GM12878 (cell line): ENCODE measurements around the gene CLBA1. TPM values are rescaled to one million over a fixed set of nuclear protein-coding genes. Genes with fewer than 3 reads are reported as not detected.

Experiments
- ATAC-seq: fragments of 200-7000 bp; cut with Tn5 transposase; 3 replicates; pipeline ENCODE4 v1.9.1; 2020; ENCODE audit warnings: mild to moderate bottlenecking, moderate library complexity
- BruUV-seq: library from RNA; stranded (reverse); fragments of 400-500 nt; replicated peaks from 2 replicates; lab custom pipeline; 2021; lab: Mats Ljungman, UMichigan
- CTCF ChIA-PET: fragments of 300-600 bp; sonication (Branson Sonifier 250); formaldehyde crosslinking; extraction: SDS; loops from one replicate; lab custom pipeline; 2021; ENCODE audit warnings: inconsistent platforms; lab: Yijun Ruan, JAX
- POLR2A ChIA-PET: fragments of 350-600 bp; formaldehyde crosslinking; extraction: SDS; loops from one replicate; lab custom pipeline; 2021; ENCODE audit warnings: inconsistent platforms; lab: Charles Lee
- RAD21 ChIA-PET: fragments of 300-600 bp; sonication (Branson Sonifier 250); formaldehyde crosslinking; loops from one replicate; lab custom pipeline; 2023; ENCODE audit warnings: antibody characterized with exemption; ENCODE audit not compliant: unreplicated experiment; lab: Charles Lee
- SMC1A ChIA-PET: fragments of 300-600 bp; sonication (Branson Sonifier 250); formaldehyde crosslinking; loops from one replicate; lab custom pipeline; 2023; ENCODE audit not compliant: unreplicated experiment, uncharacterized antibody; lab: Charles Lee
- DNase-seq: peaks from one replicate; pipeline ENCODE4 v3.0.0-alpha.2; 2011; ENCODE audit warnings: low read depth, low spot score
- FAIRE-seq: peaks from 3 replicates; lab custom pipeline; 2011; peaks lifted over from hg19 to GRCh38; lab: Jason Lieb, UNC
- H2AFZ ChIP-seq: 2 replicates; pipeline ENCODE4 v1.6.0; 2011; ENCODE audit warnings: low read depth, low read length, control low read depth; ENCODE audit not compliant: control insufficient read depth
- H3K27ac ChIP-seq: 2 replicates; pipeline ENCODE4 v1.5.1; 2011; ENCODE audit warnings: control low read depth; ENCODE audit not compliant: control insufficient read depth, insufficient read depth
- H3K27me3 ChIP-seq, 2 experiments: replicated peaks in 1 of 2; 2 replicates each; pipeline versions ENCODE4 v1.6.0 to v1.6.1; 2011; ENCODE audit warnings: low read length in 1 of 2; ENCODE audit not compliant: control insufficient read depth in 2 of 2, insufficient read depth in 2 of 2
- H3K36me3 ChIP-seq, 2 experiments: 2 replicates each; pipeline ENCODE4 v1.5.1; 2011; ENCODE audit warnings: low read length in 1 of 2; ENCODE audit not compliant: control insufficient read depth in 2 of 2, insufficient read depth in 2 of 2
- H3K4me1 ChIP-seq: 2 replicates; pipeline ENCODE4 v1.6.1; 2011; ENCODE audit warnings: mild to moderate bottlenecking, low read length, moderate library complexity, mixed read lengths; ENCODE audit not compliant: control insufficient read depth, insufficient read depth
- H3K4me2 ChIP-seq: 2 replicates; pipeline ENCODE4 v1.6.0; 2011; ENCODE audit warnings: control low read depth; ENCODE audit not compliant: control insufficient read depth, insufficient read depth
- H3K4me3 ChIP-seq: fragments of 200-600 bp; sonication (generic); 2 replicates; pipeline ENCODE4 v1.5.1; 2016
- H3K79me2 ChIP-seq: 2 replicates; pipeline ENCODE4 v1.6.0; 2011; ENCODE audit warnings: low read length; ENCODE audit not compliant: control insufficient read depth, insufficient read depth
- H3K9ac ChIP-seq: 2 replicates; pipeline ENCODE4 v1.8.0; 2011; ENCODE audit warnings: low read length, control low read depth, mixed read lengths; ENCODE audit not compliant: control insufficient read depth, insufficient read depth
- H3K9me3 ChIP-seq: replicated peaks from 3 replicates; pipeline ENCODE4 v1.5.1; 2011; ENCODE audit warnings: mild to moderate bottlenecking, low read length; ENCODE audit not compliant: control insufficient read depth, insufficient read depth
- H4K20me1 ChIP-seq: 2 replicates; pipeline ENCODE4 v1.6.0; 2011; ENCODE audit not compliant: control insufficient read depth, insufficient read depth
- BACH1 ChIP-seq: fragments of 450-650 bp; IDR thresholded peaks from 2 replicates; pipeline ENCODE4 v1.6.1; 2017; ENCODE audit warnings: mild to moderate bottlenecking, borderline replicate concordance
- HDGF ChIP-seq: fragments of 450-650 bp; IDR thresholded peaks from 2 replicates; pipeline ENCODE4 v1.6.1; 2016; ENCODE audit warnings: antibody characterized with exemption
- KAT2A ChIP-seq: conservative IDR thresholded peaks from 2 replicates; pipeline ENCODE4 v1.6.1; 2011; ENCODE audit warnings: low read depth, low read length; ENCODE audit not compliant: control insufficient read depth
- MYB ChIP-seq: fragments of 150-350 bp; IDR thresholded peaks from 2 replicates; pipeline ENCODE4 v1.6.1; 2014; ENCODE audit warnings: mild to moderate bottlenecking, low read depth, low read length, borderline replicate concordance
- NFYA ChIP-seq: IDR thresholded peaks from 2 replicates; pipeline ENCODE4 v1.6.1; 2011; ENCODE audit warnings: low read depth, mild to moderate bottlenecking, low read length, improper control_type of control experiment, borderline replicate concordance
- PAX8 ChIP-seq: fragments of 450-650 bp; IDR thresholded peaks from 2 replicates; pipeline ENCODE4 v1.6.1; 2017; ENCODE audit warnings: mild to moderate bottlenecking, moderate library complexity
- SMARCA5 ChIP-seq: fragments of 450-650 bp; IDR thresholded peaks from 2 replicates; pipeline ENCODE4 v1.6.1; 2017; ENCODE audit warnings: mild to moderate bottlenecking
- SRF ChIP-seq, 2 experiments: IDR thresholded peaks; 2 replicates each; pipeline ENCODE4 v1.6.1; 2011; ENCODE audit warnings: low read depth in 2 of 2, low read length in 2 of 2, mild to moderate bottlenecking in 1 of 2, moderate library complexity in 1 of 2
- STAT3 ChIP-seq: IDR thresholded peaks from 2 replicates; pipeline ENCODE4 v1.6.1; 2011; ENCODE audit warnings: low read depth, low read length, improper control_type of control experiment
- TAF1 ChIP-seq: IDR thresholded peaks from 2 replicates; pipeline ENCODE4 v1.6.1; 2011; ENCODE audit warnings: mild to moderate bottlenecking, low read depth, low read length, borderline replicate concordance
- TCF7 ChIP-seq: IDR thresholded peaks from 2 replicates; pipeline ENCODE4 v1.6.1; 2014; ENCODE audit warnings: antibody characterized with exemption, borderline replicate concordance
- WGBS: methylation state at CpG from one replicate; pipeline ENCODE4 v1.1.6; 2016; ENCODE audit warnings: low lambda C conversion rate; ENCODE audit not compliant: insufficient replicate concordance, insufficient coverage; ENCODE audit errors: missing lambda C conversion rate; 5-methylcytosine and 5-hydroxymethylcytosine counted together
- in situ Hi-C: fragments of 300-500 bp; cut with MboI; formaldehyde crosslinking; loops from 9 replicates; pipeline ENCODE4 v1.14.3; 2018; ENCODE audit warnings: mixed read lengths
- intact Hi-C: fragments of 100-400 bp; cut with micrococcal nuclease; formaldehyde crosslinking; loops from one replicate; pipeline ENCODE4 v1.14.2; 2022; ENCODE audit not compliant: unreplicated experiment
- polyA plus RNA-seq, 11 experiments: library from polyadenylated mRNA; depleted of rRNA in 4 of 11; unstranded in 6 of 11; stranded (reverse) in 5 of 11; fragments of >200 nt; fragmentation: Nextera tagmentation in 4 of 11; fragmentation: Illumina TruSeq in 1 of 11; extraction: Ambion mirVana in 4 of 11; extraction: Trizol in 1 of 11; gene quantifications; 1 replicate in 1 of 11; 2 replicates in 10 of 11; pipeline versions ENCODE4 v1.2.1 to v1.2.3, GENCODE V29; 2011 to 2016; ENCODE audit warnings: inconsistent platforms in 2 of 11, missing spikeins in 2 of 11, low read depth in 1 of 11
- total RNA-seq, 4 experiments: library from RNA; depleted of rRNA in 3 of 4; stranded (reverse); fragments of >200 nt in 3 of 4; fragmentation: Illumina TruSeq in 1 of 4; extraction: Trizol in 1 of 4; gene quantifications; 2 replicates each; pipeline versions ENCODE4 v1.2.1 to v1.2.3, GENCODE V29; 2013 to 2021
- TF ChIP-seq, protein P1 (sequence below): fragments of 450-650 bp; formaldehyde crosslinking; IDR thresholded peaks from 2 replicates; pipeline ENCODE4 v1.5.0; 2022; ENCODE audit warnings: mild to moderate bottlenecking, missing genetic modification characterization
- TF ChIP-seq, protein P2 (sequence below): fragments of 450-650 bp; IDR thresholded peaks from 2 replicates; pipeline ENCODE4 v1.6.1; 2018; ENCODE audit warnings: borderline replicate concordance, mild to moderate bottlenecking; ENCODE audit not compliant: partially characterized antibody
- TF ChIP-seq, protein P3 (sequence below): IDR thresholded peaks from 2 replicates; pipeline ENCODE4 v1.6.1; 2012; ENCODE audit warnings: low read depth, low read length, improper control_type of control experiment

The CLBA1 gene
- total and polyA plus RNA-seq, 10 of the 15 experiments (the other 5 are each of a cell fraction or from before 2014, with no cell fraction given): 0.07 to 1.1 (median 0.62) TPM; not detected in 1

GRCh38 chr14:104966981-104967385 is 18.6 kb upstream of the CLBA1 start:
- H3K9me3 ChIP-seq: no peaks in the 10 kb centered on the region
- no TSS peak for BruUV-seq
- no peak overlapping the region for H3K27ac ChIP-seq
- in situ Hi-C loops: no loop called here
- ChIA-PET RAD21 (no interaction called here), POLR2A (interaction anchor here (0.6 kb wide), 2 partner anchors 34 to 46 kb away, joined by 3 read pairs; no protein-coding TSS in a partner anchor), CTCF (interaction anchor here (0.6 kb wide), 1 partner anchor 115 kb away, joined by 3 read pairs; no protein-coding TSS in a partner anchor), SMC1A (no interaction called here)
- 22% methylated on average over 8 of the region's 8 CpGs for WGBS
- no peaks in the 10 kb centered on the region for H4K20me1 ChIP-seq
- no peak overlapping the region for H3K4me2 ChIP-seq
- H3K9ac ChIP-seq: no peak overlapping the region
- TF ChIP-seq TCF7: no peak
- TF ChIP-seq KAT2A: no peak
- no peak for TF ChIP-seq TAF1
- TF ChIP-seq SMARCA5: no peak
- no peak for TF ChIP-seq STAT3
- TF ChIP-seq, protein P1, sequence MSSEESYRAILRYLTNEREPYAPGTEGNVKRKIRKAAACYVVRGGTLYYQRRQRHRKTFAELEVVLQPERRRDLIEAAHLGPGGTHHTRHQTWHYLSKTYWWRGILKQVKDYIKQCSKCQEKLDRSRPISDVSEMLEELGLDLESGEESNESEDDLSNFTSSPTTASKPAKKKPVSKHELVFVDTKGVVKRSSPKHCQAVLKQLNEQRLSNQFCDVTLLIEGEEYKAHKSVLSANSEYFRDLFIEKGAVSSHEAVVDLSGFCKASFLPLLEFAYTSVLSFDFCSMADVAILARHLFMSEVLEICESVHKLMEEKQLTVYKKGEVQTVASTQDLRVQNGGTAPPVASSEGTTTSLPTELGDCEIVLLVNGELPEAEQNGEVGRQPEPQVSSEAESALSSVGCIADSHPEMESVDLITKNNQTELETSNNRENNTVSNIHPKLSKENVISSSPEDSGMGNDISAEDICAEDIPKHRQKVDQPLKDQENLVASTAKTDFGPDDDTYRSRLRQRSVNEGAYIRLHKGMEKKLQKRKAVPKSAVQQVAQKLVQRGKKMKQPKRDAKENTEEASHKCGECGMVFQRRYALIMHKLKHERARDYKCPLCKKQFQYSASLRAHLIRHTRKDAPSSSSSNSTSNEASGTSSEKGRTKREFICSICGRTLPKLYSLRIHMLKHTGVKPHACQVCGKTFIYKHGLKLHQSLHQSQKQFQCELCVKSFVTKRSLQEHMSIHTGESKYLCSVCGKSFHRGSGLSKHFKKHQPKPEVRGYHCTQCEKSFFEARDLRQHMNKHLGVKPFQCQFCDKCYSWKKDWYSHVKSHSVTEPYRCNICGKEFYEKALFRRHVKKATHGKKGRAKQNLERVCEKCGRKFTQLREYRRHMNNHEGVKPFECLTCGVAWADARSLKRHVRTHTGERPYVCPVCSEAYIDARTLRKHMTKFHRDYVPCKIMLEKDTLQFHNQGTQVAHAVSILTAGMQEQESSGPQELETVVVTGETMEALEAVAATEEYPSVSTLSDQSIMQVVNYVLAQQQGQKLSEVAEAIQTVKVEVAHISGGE (CRISPR knock-in tag): no peak
- no peak for TF ChIP-seq SRF (IDR thresholded peaks at IDR 0.05; ENCODE audit: low read depth in 2 of 2, low read length in 2 of 2)
- no peak for TF ChIP-seq NFYA
- TF ChIP-seq BACH1: no peak
- TF ChIP-seq, protein P2, sequence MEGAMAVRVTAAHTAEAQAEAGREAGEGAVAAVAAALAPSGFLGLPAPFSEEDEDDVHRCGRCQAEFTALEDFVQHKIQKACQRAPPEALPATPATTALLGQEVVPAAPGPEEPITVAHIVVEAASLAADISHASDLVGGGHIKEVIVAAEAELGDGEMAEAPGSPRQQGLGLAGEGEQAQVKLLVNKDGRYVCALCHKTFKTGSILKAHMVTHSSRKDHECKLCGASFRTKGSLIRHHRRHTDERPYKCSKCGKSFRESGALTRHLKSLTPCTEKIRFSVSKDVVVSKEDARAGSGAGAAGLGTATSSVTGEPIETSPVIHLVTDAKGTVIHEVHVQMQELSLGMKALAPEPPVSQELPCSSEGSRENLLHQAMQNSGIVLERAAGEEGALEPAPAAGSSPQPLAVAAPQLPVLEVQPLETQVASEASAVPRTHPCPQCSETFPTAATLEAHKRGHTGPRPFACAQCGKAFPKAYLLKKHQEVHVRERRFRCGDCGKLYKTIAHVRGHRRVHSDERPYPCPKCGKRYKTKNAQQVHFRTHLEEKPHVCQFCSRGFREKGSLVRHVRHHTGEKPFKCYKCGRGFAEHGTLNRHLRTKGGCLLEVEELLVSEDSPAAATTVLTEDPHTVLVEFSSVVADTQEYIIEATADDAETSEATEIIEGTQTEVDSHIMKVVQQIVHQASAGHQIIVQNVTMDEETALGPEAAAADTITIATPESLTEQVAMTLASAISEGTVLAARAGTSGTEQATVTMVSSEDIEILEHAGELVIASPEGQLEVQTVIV: no peak
- no peak for TF ChIP-seq PAX8
- no peak for TF ChIP-seq HDGF
- TF ChIP-seq, protein P3, sequence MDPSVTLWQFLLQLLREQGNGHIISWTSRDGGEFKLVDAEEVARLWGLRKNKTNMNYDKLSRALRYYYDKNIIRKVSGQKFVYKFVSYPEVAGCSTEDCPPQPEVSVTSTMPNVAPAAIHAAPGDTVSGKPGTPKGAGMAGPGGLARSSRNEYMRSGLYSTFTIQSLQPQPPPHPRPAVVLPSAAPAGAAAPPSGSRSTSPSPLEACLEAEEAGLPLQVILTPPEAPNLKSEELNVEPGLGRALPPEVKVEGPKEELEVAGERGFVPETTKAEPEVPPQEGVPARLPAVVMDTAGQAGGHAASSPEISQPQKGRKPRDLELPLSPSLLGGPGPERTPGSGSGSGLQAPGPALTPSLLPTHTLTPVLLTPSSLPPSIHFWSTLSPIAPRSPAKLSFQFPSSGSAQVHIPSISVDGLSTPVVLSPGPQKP: no peak
- TF ChIP-seq MYB: no peak
- no peak for FAIRE-seq
- no peak for DNase-seq
- H3K36me3 ChIP-seq: no peaks in the 10 kb centered on the region
- H3K4me3 ChIP-seq: no peak overlapping the region
- H3K27me3 ChIP-seq: peaks cover 3 to 7% of the 10 kb centered on the region in 2 experiments
- H3K79me2 ChIP-seq: no peaks in the 10 kb centered on the region
- intact Hi-C loops: no loop called here
- H2AFZ ChIP-seq: no peak overlapping the region
- no peak for ATAC-seq
- H3K4me1 ChIP-seq: no peaks in the 10 kb centered on the region
